ENCODE results near the gene XYLT1. TPM values are rescaled to one million over a fixed set of nuclear protein-coding genes. Genes with fewer than 3 reads are reported as not detected.

XYLT1 gene
- total and polyA plus RNA-seq, 9 of the 15 experiments (the other 6 are each of a cell fraction or from before 2014, with no cell fraction given) = 0.03 to 0.09 (median 0.08) TPM; not detected in 6

DNA sequence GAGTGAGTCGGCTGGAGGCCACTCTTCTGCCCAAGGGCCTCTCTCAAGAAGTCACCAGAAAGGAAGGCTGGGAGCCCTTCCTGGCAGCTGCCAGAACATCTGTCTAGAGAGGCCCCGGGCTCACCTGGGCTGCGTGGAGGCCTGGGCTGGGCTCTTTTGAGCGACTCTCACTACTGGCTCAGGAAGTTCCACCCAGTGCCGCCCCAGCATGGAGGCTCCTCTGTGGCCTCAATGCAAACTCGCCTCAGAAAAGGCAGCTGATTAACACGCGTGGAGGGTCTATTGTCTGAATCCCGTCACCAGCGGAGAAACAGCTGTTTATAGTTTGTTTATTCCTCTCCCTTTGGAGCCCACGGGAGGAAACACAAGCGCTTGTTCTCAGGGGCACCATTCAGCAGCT is 25.3 kb downstream of the XYLT1 start:
- Histone ChIP-seq H3K9ac (ENCODE audit: insufficient read depth in 1 of 2, low read depth in 2 of 2, low read length in 2 of 2) (no peak overlapping the region), H2AFZ (ENCODE audit: low read depth, low read length) (no peak overlapping the region), H3K27ac (ENCODE audit: extremely low read depth, low read depth, low read length) (no peak overlapping the region), H3K27me3 (ENCODE audit: control insufficient read depth in 2 of 2, insufficient read depth in 2 of 2, low read length in 2 of 2) (peaks cover 2 to 4% of the 10 kb centered on the region in 2 experiments; a peak in 2 of 5 replicates), H3K9me3 (replicated peaks; ENCODE audit: control insufficient read depth, insufficient read depth, low read depth, low read length) (no peaks in the 10 kb centered on the region), H3K79me2 (ENCODE audit: control insufficient read depth, insufficient read depth, low read length) (no peaks in the 10 kb centered on the region), H3K4me2 (ENCODE audit: insufficient read depth, low read length) (no peak overlapping the region), H4K20me1 (replicated peaks; ENCODE audit: control insufficient read depth, insufficient read depth, low read length) (no peaks in the 10 kb centered on the region), H3K9me1 (ENCODE audit: control insufficient read depth, insufficient read depth, low read length) (no peaks in the 10 kb centered on the region), H3K36me3 (ENCODE audit: control insufficient read depth, insufficient read depth, low read length) (no peaks in the 10 kb centered on the region), H3K4me1 (replicated peaks in 1 of 2; ENCODE audit: control insufficient read depth in 2 of 2, insufficient read depth in 2 of 2, low read length in 2 of 2) (no peaks in the 10 kb centered on the region), H3K4me3 (no peak overlapping the region)
- ChIA-PET POLR2A (no interaction called here), CTCF (ENCODE audit: low intra/inter-chr PET ratio) (no interaction called here)
- ATAC-seq (no peak), DNase-seq (ENCODE audit: extremely low read depth in 1 of 4, low spot score in 3 of 4) (no peak), FAIRE-seq (no peak)
- intact Hi-C loops (cut with micrococcal nuclease) (no loop called here), in situ Hi-C loops (cut with MboI) (no loop called here)
- no TSS peak for BruUV-seq (replicated peaks)
- 0% methylated on average over 12 of the region's 12 CpGs for WGBS (ENCODE audit: insufficient coverage, low coverage, missing lambda C conversion rate)
- TF ChIP-seq FIP1L1 (IDR thresholded peaks at IDR 0.05; ENCODE audit: low read depth, low read length, poor library complexity, severe bottlenecking) (no peak), POLR2AphosphoS2 (IDR thresholded peaks at IDR 0.05; ENCODE audit: low read length) (no peak), POLR2AphosphoS5 (IDR thresholded peaks at IDR 0.05; ENCODE audit: control insufficient read depth, insufficient read depth, low read depth, low read length) (no peak), ZNF41 (CRISPR knock-in tag; conservative IDR thresholded peaks at IDR 0.05) (no peak), ZFP30 (CRISPR knock-in tag; IDR thresholded peaks at IDR 0.05; ENCODE audit: borderline replicate concordance) (no peak), ZNF282 (CRISPR knock-in tag; IDR thresholded peaks at IDR 0.05) (no peak), MXI1 (IDR thresholded peaks at IDR 0.05; ENCODE audit: low read depth, low read length) (no peak), ZNF3 (CRISPR knock-in tag; IDR thresholded peaks at IDR 0.05) (no peak), PHTF2 (CRISPR knock-in tag; IDR thresholded peaks at IDR 0.05) (no peak), JUNB (CRISPR knock-in tag; conservative IDR thresholded peaks at IDR 0.05) (no peak), FOXO4 (CRISPR knock-in tag; IDR thresholded peaks at IDR 0.05) (no peak)
- TF ChIP-seq, protein P1, sequence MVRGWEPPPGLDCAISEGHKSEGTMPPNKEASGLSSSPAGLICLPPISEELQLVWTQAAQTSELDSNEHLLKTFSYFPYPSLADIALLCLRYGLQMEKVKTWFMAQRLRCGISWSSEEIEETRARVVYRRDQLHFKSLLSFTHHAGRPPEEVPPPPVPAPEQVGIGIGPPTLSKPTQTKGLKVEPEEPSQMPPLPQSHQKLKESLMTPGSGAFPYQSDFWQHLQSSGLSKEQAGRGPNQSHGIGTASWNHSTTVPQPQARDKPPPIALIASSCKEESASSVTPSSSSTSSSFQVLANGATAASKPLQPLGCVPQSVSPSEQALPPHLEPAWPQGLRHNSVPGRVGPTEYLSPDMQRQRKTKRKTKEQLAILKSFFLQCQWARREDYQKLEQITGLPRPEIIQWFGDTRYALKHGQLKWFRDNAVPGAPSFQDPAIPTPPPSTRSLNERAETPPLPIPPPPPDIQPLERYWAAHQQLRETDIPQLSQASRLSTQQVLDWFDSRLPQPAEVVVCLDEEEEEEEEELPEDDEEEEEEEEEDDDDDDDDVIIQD (CRISPR knock-in tag; IDR thresholded peaks at IDR 0.05) = no peak
- TF ChIP-seq, protein P2, sequence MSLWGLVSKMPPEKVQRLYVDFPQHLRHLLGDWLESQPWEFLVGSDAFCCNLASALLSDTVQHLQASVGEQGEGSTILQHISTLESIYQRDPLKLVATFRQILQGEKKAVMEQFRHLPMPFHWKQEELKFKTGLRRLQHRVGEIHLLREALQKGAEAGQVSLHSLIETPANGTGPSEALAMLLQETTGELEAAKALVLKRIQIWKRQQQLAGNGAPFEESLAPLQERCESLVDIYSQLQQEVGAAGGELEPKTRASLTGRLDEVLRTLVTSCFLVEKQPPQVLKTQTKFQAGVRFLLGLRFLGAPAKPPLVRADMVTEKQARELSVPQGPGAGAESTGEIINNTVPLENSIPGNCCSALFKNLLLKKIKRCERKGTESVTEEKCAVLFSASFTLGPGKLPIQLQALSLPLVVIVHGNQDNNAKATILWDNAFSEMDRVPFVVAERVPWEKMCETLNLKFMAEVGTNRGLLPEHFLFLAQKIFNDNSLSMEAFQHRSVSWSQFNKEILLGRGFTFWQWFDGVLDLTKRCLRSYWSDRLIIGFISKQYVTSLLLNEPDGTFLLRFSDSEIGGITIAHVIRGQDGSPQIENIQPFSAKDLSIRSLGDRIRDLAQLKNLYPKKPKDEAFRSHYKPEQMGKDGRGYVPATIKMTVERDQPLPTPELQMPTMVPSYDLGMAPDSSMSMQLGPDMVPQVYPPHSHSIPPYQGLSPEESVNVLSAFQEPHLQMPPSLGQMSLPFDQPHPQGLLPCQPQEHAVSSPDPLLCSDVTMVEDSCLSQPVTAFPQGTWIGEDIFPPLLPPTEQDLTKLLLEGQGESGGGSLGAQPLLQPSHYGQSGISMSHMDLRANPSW (CRISPR knock-in tag; IDR thresholded peaks at IDR 0.05) = no peak

Data from K562 (cell line).